ENCODE data around the gene SSTR3. TPM values are rescaled to one million over a fixed set of nuclear protein-coding genes. Genes with fewer than 3 reads are reported as not detected.
"Not testable (repeated sequence)": the region's sequence is repeated elsewhere in the genome, so short reads cannot be mapped to it uniquely, and the experiment has no call there.

SSTR3 gene
- total RNA-seq, 1 donor from 2014 or later = not detected

DNA sequence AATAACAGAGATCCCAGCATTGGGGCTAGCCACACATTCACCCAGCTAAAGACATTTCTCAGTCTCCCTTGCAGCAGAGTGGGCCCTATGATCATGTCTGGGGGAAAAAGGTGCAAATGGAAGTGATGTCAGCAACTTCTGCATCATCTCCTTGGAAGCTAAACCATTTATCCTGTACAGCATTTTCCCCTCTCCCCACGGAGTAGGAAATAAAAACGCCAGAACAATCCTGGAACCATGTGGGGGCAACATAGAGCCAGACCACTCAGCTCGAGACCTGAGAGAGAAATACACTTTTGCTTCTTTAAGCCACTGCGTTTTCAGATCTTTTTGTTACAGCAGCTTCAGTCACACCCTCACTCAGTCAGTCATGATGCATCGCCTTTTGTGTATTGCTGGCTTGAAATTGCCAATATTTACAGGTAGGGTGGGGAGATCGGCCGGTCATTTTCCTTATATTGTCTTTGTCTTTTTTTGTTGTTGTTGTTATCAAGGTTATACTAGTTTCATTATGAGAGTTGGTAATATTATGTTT is 40.9 kb upstream of the SSTR3 start:
- H3K36me3 ChIP-seq (ENCODE audit: control insufficient read depth, insufficient read depth, low read length) = no peaks in the 10 kb centered on the region
- TF ChIP-seq, protein P1, sequence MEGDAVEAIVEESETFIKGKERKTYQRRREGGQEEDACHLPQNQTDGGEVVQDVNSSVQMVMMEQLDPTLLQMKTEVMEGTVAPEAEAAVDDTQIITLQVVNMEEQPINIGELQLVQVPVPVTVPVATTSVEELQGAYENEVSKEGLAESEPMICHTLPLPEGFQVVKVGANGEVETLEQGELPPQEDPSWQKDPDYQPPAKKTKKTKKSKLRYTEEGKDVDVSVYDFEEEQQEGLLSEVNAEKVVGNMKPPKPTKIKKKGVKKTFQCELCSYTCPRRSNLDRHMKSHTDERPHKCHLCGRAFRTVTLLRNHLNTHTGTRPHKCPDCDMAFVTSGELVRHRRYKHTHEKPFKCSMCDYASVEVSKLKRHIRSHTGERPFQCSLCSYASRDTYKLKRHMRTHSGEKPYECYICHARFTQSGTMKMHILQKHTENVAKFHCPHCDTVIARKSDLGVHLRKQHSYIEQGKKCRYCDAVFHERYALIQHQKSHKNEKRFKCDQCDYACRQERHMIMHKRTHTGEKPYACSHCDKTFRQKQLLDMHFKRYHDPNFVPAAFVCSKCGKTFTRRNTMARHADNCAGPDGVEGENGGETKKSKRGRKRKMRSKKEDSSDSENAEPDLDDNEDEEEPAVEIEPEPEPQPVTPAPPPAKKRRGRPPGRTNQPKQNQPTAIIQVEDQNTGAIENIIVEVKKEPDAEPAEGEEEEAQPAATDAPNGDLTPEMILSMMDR (IDR thresholded peaks at IDR 0.05; ENCODE audit: insufficient read depth, low read length, poor library complexity, severe bottlenecking) = peak; percentile 6
- H3K4me3 ChIP-seq (ENCODE audit: low read depth, low read length) = no peak overlapping the region
- no peaks in the 10 kb centered on the region for H3K27me3 ChIP-seq (ENCODE audit: control insufficient read depth, insufficient read depth, low read length)
- DNase-seq (ENCODE audit: low read depth) = no peak

DNA sequence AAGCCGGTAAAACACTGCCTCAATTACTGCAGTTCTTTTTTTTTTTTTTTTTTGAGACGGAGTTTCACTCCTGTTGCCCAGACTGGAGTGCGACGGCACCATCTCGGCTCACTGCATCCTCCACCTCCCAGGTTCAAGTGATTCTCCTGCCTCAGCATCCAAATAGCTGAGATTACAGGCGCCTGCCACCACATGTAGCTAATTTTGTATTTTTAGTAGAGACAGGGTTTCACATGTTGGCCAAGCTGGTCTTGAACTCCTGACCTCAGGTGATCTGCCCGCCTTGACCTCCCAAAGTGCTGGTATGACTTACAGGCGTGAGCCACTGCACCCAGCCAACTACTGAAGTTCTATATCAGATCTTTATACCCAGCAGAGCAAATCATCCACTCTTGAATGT is 39.6 kb upstream of the SSTR3 start:
- H3K27me3 ChIP-seq (ENCODE audit: control insufficient read depth, insufficient read depth, low read length); H3K36me3 ChIP-seq (ENCODE audit: control insufficient read depth, insufficient read depth, low read length); H3K4me3 ChIP-seq (ENCODE audit: low read depth, low read length); DNase-seq (ENCODE audit: low read depth): not testable (repeated sequence)

DNA sequence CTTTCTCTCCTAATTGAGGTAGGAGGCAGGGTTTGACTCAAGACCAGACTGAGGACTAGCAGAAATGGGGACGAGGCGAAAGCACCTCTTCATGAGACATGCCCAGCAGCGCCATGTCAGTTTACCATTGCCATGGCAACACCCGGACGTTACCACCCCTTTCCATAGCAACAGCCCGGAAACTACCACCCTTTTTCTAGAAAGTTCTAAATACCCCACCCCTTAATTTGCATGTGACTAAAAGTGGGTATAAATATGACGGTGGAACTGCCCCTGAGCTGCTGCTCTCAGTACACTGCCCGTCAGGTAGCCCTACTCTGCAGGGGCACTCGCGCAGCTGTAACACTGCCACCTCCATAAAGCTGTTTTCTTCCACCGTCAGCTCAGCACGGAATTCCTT is 37.7 kb upstream of the SSTR3 start:
- H3K4me3 ChIP-seq (ENCODE audit: low read depth, low read length) = no peak overlapping the region
- no peaks in the 10 kb centered on the region for H3K36me3 ChIP-seq (ENCODE audit: control insufficient read depth, insufficient read depth, low read length)
- DNase-seq (ENCODE audit: low read depth) = no peak
- TF ChIP-seq, protein P1 (IDR thresholded peaks at IDR 0.05; ENCODE audit: insufficient read depth, low read length, poor library complexity, severe bottlenecking) = no peak
- H3K27me3 ChIP-seq (ENCODE audit: control insufficient read depth, insufficient read depth, low read length) = no peaks in the 10 kb centered on the region

DNA sequence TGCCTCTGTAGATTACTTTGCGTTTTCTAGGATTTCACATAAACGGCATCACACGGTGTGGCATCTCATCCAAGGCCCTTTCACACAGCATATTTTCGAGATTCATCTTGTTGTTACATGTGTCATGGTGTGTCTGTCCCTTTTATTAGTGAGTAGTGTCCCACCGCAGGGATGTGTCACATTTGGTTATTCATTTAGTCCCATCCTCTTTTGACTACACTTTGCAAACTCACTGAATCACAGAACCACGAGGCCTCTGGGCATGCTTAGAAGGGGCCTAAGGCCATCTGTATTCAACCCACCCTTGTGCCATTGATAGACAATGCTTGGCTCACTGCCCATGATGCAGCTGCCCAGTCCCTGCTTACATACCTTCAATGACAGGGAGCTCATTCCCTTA is 36.0 kb upstream of the SSTR3 start:
- no peak overlapping the region for H3K4me3 ChIP-seq (ENCODE audit: low read depth, low read length)
- DNase-seq (ENCODE audit: low read depth) = no peak
- no peaks in the 10 kb centered on the region for H3K27me3 ChIP-seq (ENCODE audit: control insufficient read depth, insufficient read depth, low read length)
- H3K36me3 ChIP-seq (ENCODE audit: control insufficient read depth, insufficient read depth, low read length) = no peaks in the 10 kb centered on the region
- TF ChIP-seq, protein P1 (IDR thresholded peaks at IDR 0.05; ENCODE audit: insufficient read depth, low read length, poor library complexity, severe bottlenecking) = no peak

DNA sequence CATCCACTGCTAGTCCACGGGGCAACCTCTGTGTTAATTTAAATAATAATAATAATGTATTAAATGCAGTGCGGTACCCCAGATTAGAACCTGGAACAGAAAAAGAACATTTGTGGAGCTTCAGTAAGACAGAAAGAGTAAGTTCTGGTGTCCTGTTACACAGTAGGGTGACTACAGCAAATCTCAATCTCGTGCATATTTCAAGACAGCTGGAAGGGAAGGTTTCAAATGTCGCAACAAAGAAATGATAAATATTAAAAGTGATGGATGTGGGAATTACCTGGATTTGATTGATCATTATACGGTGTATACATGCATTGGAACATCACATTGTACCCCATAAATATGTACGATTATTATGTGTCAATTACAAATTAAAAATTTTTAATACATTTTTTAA is 33.5 kb upstream of the SSTR3 start:
- TF ChIP-seq, protein P1 (IDR thresholded peaks at IDR 0.05; ENCODE audit: insufficient read depth, low read length, poor library complexity, severe bottlenecking) = no peak
- DNase-seq (ENCODE audit: low read depth) = no peak
- Histone ChIP-seq H3K36me3 (ENCODE audit: control insufficient read depth, insufficient read depth, low read length) (no peaks in the 10 kb centered on the region), H3K4me3 (ENCODE audit: low read depth, low read length) (no peak overlapping the region), H3K27me3 (ENCODE audit: control insufficient read depth, insufficient read depth, low read length) (no peaks in the 10 kb centered on the region)

DNA sequence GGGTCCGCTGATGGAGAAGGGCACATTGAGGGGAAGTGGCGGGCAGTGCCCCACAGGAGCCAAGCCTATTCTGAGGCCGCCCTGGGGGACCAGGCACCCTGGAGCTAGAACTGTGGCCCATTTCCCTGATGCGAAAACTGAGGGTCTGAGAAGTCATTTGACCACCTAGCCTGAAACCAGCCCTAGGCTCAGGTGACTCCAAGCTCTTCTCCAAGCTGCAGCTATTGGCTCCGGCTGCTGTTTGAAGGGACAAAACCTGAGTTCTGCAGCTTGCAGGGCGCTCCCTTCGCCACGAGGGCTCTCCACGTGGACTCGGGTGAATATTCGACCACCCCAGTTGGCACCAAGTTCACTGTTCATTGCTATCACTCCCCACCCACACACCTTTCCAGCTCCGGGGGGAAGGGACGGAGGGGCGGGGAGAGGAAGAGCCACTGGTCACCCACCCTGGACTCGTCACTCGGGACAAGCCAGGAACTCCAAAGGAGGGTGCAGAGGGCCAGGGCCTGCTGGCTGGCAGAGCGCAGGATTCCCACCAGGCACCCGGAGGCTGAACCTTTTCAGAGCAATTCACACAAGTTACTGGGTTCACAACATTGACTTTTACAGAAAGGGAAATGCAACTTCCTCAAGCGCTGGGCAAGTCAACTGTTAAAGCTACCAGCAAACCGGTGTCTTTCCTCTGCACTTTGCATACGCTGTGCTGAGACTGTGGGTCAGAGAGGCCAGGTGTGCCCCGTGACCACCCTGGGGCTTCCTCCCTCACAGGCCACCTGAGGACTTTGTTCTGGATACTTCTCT is 32.8 kb upstream of the SSTR3 start:
- H3K27me3 ChIP-seq (ENCODE audit: control insufficient read depth, insufficient read depth, low read length) = no peaks in the 10 kb centered on the region
- TF ChIP-seq, protein P1 (IDR thresholded peaks at IDR 0.05; ENCODE audit: insufficient read depth, low read length, poor library complexity, severe bottlenecking) = no peak
- no peak for DNase-seq (ENCODE audit: low read depth)
- no peak overlapping the region for H3K4me3 ChIP-seq (ENCODE audit: low read depth, low read length)
- no peaks in the 10 kb centered on the region for H3K36me3 ChIP-seq (ENCODE audit: control insufficient read depth, insufficient read depth, low read length)
